GM12878 (cell line): ENCODE results near the gene DESI2. TPM values are rescaled to one million over a fixed set of nuclear protein-coding genes. Genes with fewer than 3 reads are reported as not detected.
A peak's percentile ranks its signal among the peaks of the same experiment; 100 is the strongest.

Source experiments
- ATAC-seq: fragments of 200-7000 bp; cut with Tn5 transposase; 3 replicates; pipeline ENCODE4 v1.9.1; 2020; ENCODE audit warnings: mild to moderate bottlenecking, moderate library complexity
- BruUV-seq: library from RNA; stranded (reverse); fragments of 400-500 nt; replicated peaks from 2 replicates; lab custom pipeline; 2021; lab: Mats Ljungman, UMichigan
- CTCF ChIA-PET: fragments of 300-600 bp; sonication (Branson Sonifier 250); formaldehyde crosslinking; extraction: SDS; loops from one replicate; lab custom pipeline; 2021; ENCODE audit warnings: inconsistent platforms; lab: Yijun Ruan, JAX
- POLR2A ChIA-PET: fragments of 350-600 bp; formaldehyde crosslinking; extraction: SDS; loops from one replicate; lab custom pipeline; 2021; ENCODE audit warnings: inconsistent platforms; lab: Charles Lee
- RAD21 ChIA-PET: fragments of 300-600 bp; sonication (Branson Sonifier 250); formaldehyde crosslinking; loops from one replicate; lab custom pipeline; 2023; ENCODE audit warnings: antibody characterized with exemption; ENCODE audit not compliant: unreplicated experiment; lab: Charles Lee
- SMC1A ChIA-PET: fragments of 300-600 bp; sonication (Branson Sonifier 250); formaldehyde crosslinking; loops from one replicate; lab custom pipeline; 2023; ENCODE audit not compliant: unreplicated experiment, uncharacterized antibody; lab: Charles Lee
- DNase-seq: peaks from one replicate; pipeline ENCODE4 v3.0.0-alpha.2; 2011; ENCODE audit warnings: low read depth, low spot score
- FAIRE-seq: peaks from 3 replicates; lab custom pipeline; 2011; peaks lifted over from hg19 to GRCh38; lab: Jason Lieb, UNC
- H2AFZ ChIP-seq: 2 replicates; pipeline ENCODE4 v1.6.0; 2011; ENCODE audit warnings: low read depth, low read length, control low read depth; ENCODE audit not compliant: control insufficient read depth
- H3K27ac ChIP-seq: 2 replicates; pipeline ENCODE4 v1.5.1; 2011; ENCODE audit warnings: control low read depth; ENCODE audit not compliant: control insufficient read depth, insufficient read depth
- H3K27me3 ChIP-seq, 2 experiments: replicated peaks in 1 of 2; 2 replicates each; pipeline versions ENCODE4 v1.6.0 to v1.6.1; 2011; ENCODE audit warnings: low read length in 1 of 2; ENCODE audit not compliant: control insufficient read depth in 2 of 2, insufficient read depth in 2 of 2
- H3K36me3 ChIP-seq, 2 experiments: 2 replicates each; pipeline ENCODE4 v1.5.1; 2011; ENCODE audit warnings: low read length in 1 of 2; ENCODE audit not compliant: control insufficient read depth in 2 of 2, insufficient read depth in 2 of 2
- H3K4me1 ChIP-seq: 2 replicates; pipeline ENCODE4 v1.6.1; 2011; ENCODE audit warnings: mild to moderate bottlenecking, low read length, moderate library complexity, mixed read lengths; ENCODE audit not compliant: control insufficient read depth, insufficient read depth
- H3K4me2 ChIP-seq: 2 replicates; pipeline ENCODE4 v1.6.0; 2011; ENCODE audit warnings: control low read depth; ENCODE audit not compliant: control insufficient read depth, insufficient read depth
- H3K4me3 ChIP-seq: fragments of 200-600 bp; sonication (generic); 2 replicates; pipeline ENCODE4 v1.5.1; 2016
- H3K79me2 ChIP-seq: 2 replicates; pipeline ENCODE4 v1.6.0; 2011; ENCODE audit warnings: low read length; ENCODE audit not compliant: control insufficient read depth, insufficient read depth
- H3K9ac ChIP-seq: 2 replicates; pipeline ENCODE4 v1.8.0; 2011; ENCODE audit warnings: low read length, control low read depth, mixed read lengths; ENCODE audit not compliant: control insufficient read depth, insufficient read depth
- H3K9me3 ChIP-seq: replicated peaks from 3 replicates; pipeline ENCODE4 v1.5.1; 2011; ENCODE audit warnings: mild to moderate bottlenecking, low read length; ENCODE audit not compliant: control insufficient read depth, insufficient read depth
- H4K20me1 ChIP-seq: 2 replicates; pipeline ENCODE4 v1.6.0; 2011; ENCODE audit not compliant: control insufficient read depth, insufficient read depth
- ASH2L ChIP-seq: fragments of 300-600, 200-600 bp; sonication (generic); IDR thresholded peaks from 2 replicates; pipeline ENCODE4 v1.6.1; 2017; ENCODE audit warnings: low read depth, mild to moderate bottlenecking, borderline replicate concordance
- BMI1 ChIP-seq: fragments of 450-650 bp; IDR thresholded peaks from 2 replicates; pipeline ENCODE4 v1.6.1; 2016; ENCODE audit warnings: mild to moderate bottlenecking, moderate library complexity, borderline replicate concordance
- CHD4 ChIP-seq: fragments of 200-600 bp; sonication (generic); IDR thresholded peaks from 2 replicates; pipeline ENCODE4 v1.6.1; 2016; ENCODE audit warnings: mild to moderate bottlenecking
- CREM ChIP-seq: IDR thresholded peaks from 2 replicates; pipeline ENCODE4 v1.6.1; 2014; ENCODE audit warnings: antibody characterized with exemption, low read depth
- EP300 ChIP-seq, 2 experiments: fragments of 150-350 bp in 1 of 2; IDR thresholded peaks; 2 replicates each; pipeline ENCODE4 v1.6.1; 2011 to 2012; ENCODE audit warnings: low read depth in 2 of 2, low read length in 2 of 2, borderline replicate concordance in 1 of 2, improper control_type of control experiment in 1 of 2, inconsistent platforms in 1 of 2; ENCODE audit not compliant: control insufficient read depth in 1 of 2
- ETV6 ChIP-seq, 2 experiments: fragments of 450-650 bp in 1 of 2; IDR thresholded peaks in 1 of 2; conservative IDR thresholded peaks in 1 of 2; 2 replicates each; pipeline ENCODE4 v1.6.1; 2014; ENCODE audit warnings: antibody characterized with exemption in 1 of 2, borderline replicate concordance in 1 of 2, low read depth in 1 of 2, mild to moderate bottlenecking in 1 of 2, moderate library complexity in 1 of 2
- EZH2 ChIP-seq: IDR thresholded peaks from 2 replicates; pipeline ENCODE4 v1.6.1; 2012; ENCODE audit warnings: low read depth, mild to moderate bottlenecking, control low read depth, inconsistent platforms, low read length, borderline replicate concordance; ENCODE audit not compliant: control insufficient read depth
- FOXM1 ChIP-seq: IDR thresholded peaks from 2 replicates; pipeline ENCODE4 v1.6.1; 2012; ENCODE audit warnings: low read depth, mild to moderate bottlenecking, inconsistent platforms, low read length, moderate library complexity
- HDGF ChIP-seq: fragments of 450-650 bp; IDR thresholded peaks from 2 replicates; pipeline ENCODE4 v1.6.1; 2016; ENCODE audit warnings: antibody characterized with exemption
- MTA3 ChIP-seq: IDR thresholded peaks from 2 replicates; pipeline ENCODE4 v1.6.1; 2012; ENCODE audit warnings: low read length, inconsistent platforms, borderline replicate concordance
- MYB ChIP-seq: fragments of 150-350 bp; IDR thresholded peaks from 2 replicates; pipeline ENCODE4 v1.6.1; 2014; ENCODE audit warnings: mild to moderate bottlenecking, low read depth, low read length, borderline replicate concordance
- NBN ChIP-seq: fragments of 450-650 bp; IDR thresholded peaks from 2 replicates; pipeline ENCODE4 v1.6.1; 2016
- ZBED1 ChIP-seq: IDR thresholded peaks from 2 replicates; pipeline ENCODE4 v1.6.1; 2016; ENCODE audit warnings: borderline replicate concordance
- ZNF384 ChIP-seq: IDR thresholded peaks from 2 replicates; pipeline ENCODE4 v1.6.1; 2012; ENCODE audit warnings: low read depth, mild to moderate bottlenecking, low read length, improper control_type of control experiment, borderline replicate concordance
- WGBS: methylation state at CpG from one replicate; pipeline ENCODE4 v1.1.6; 2016; ENCODE audit warnings: low lambda C conversion rate; ENCODE audit not compliant: insufficient replicate concordance, insufficient coverage; ENCODE audit errors: missing lambda C conversion rate; 5-methylcytosine and 5-hydroxymethylcytosine counted together
- in situ Hi-C: fragments of 300-500 bp; cut with MboI; formaldehyde crosslinking; loops from 9 replicates; pipeline ENCODE4 v1.14.3; 2018; ENCODE audit warnings: mixed read lengths
- intact Hi-C: fragments of 100-400 bp; cut with micrococcal nuclease; formaldehyde crosslinking; loops from one replicate; pipeline ENCODE4 v1.14.2; 2022; ENCODE audit not compliant: unreplicated experiment
- polyA plus RNA-seq, 11 experiments: library from polyadenylated mRNA; depleted of rRNA in 4 of 11; unstranded in 6 of 11; stranded (reverse) in 5 of 11; fragments of >200 nt; fragmentation: Nextera tagmentation in 4 of 11; fragmentation: Illumina TruSeq in 1 of 11; extraction: Ambion mirVana in 4 of 11; extraction: Trizol in 1 of 11; gene quantifications; 1 replicate in 1 of 11; 2 replicates in 10 of 11; pipeline versions ENCODE4 v1.2.1 to v1.2.3, GENCODE V29; 2011 to 2016; ENCODE audit warnings: inconsistent platforms in 2 of 11, missing spikeins in 2 of 11, low read depth in 1 of 11
- total RNA-seq, 4 experiments: library from RNA; depleted of rRNA in 3 of 4; stranded (reverse); fragments of >200 nt in 3 of 4; fragmentation: Illumina TruSeq in 1 of 4; extraction: Trizol in 1 of 4; gene quantifications; 2 replicates each; pipeline versions ENCODE4 v1.2.1 to v1.2.3, GENCODE V29; 2013 to 2021
- TF ChIP-seq, protein P1 (sequence below): fragments of 450-650 bp; IDR thresholded peaks from 2 replicates; pipeline ENCODE4 v1.6.1; 2017; ENCODE audit warnings: mild to moderate bottlenecking, moderate library complexity

Gene DESI2
- total and polyA plus RNA-seq, 10 of the 15 experiments (the other 5 are each of a cell fraction or from before 2014, with no cell fraction given) = 6.2 to 21.5 (median 17.3) TPM

DNA sequence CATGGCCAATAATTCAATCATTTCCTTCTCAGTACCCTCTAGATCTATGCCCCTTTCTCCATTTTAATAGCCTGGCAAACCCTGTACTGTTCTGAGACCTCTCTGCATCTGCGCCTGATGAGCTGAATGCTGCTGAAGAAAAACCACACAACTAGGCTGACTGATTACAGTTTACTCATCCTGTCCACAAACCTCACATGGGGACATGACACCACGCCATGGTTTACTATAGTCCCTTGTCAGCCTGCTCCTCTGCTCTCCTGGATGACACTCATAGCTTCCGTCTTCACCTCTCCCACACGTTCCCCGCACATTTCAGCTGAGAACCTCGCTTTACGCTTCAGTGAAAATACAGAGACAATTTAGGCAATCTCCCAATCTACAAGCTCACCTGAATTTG lies 59.7 kb downstream of the DESI2 start:
- no peak for FAIRE-seq
- intact Hi-C loops = no loop called here
- BruUV-seq = no TSS peak
- Histone ChIP-seq H3K4me2 (no peak overlapping the region), H3K27ac (no peak overlapping the region), H3K4me3 (no peak overlapping the region), H3K4me1 (no peaks in the 10 kb centered on the region), H3K36me3 (no peaks in the 10 kb centered on the region), H3K9me3 (no peaks in the 10 kb centered on the region), H4K20me1 (no peaks in the 10 kb centered on the region), H2AFZ (no peak overlapping the region), H3K27me3 (peaks cover 0 to 3% of the 10 kb centered on the region in 2 experiments; a peak in 2 of 4 replicates), H3K79me2 (no peaks in the 10 kb centered on the region), H3K9ac (no peak overlapping the region)
- DNase-seq = no peak
- ChIA-PET POLR2A (no interaction called here), CTCF (interaction anchor here (0.6 to 1.3 kb wide), 2 partner anchors 9 to 330 kb away, joined by 3 to 4 read pairs; no protein-coding TSS in a partner anchor), RAD21 (no interaction called here), SMC1A (interaction anchor here (0.6 to 1.2 kb wide), 2 partner anchors 9 to 24 kb away, joined by 3 read pairs; no protein-coding TSS in a partner anchor)
- ATAC-seq = peak; percentile 61
- TF ChIP-seq ZNF384 (no peak), CHD4 (no peak), NBN (no peak), MYB (no peak), ASH2L (no peak), ZBED1 (no peak), MTA3 (no peak)
- in situ Hi-C loops = no loop called here
- WGBS = 7% methylated on average over 7 of the region's 7 CpGs

DNA sequence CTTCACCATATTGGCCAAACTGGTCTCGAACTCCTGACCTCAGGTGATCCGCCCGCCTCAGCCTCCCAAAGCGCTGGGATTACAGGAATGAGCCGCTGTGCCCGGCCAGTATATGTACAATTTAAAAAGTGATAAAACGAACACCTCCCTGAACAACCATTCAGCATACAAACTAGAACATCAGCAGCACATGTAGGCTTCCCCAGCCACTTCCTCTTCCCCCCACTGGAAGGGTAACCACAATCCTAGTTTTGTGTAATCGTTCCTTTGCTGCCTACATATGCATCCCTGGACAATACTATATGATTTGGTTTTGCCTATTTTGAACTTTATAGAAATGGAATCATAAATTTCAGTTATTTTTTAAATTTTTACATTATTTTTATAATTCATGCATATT lies 60.4 kb downstream of the DESI2 start:
- 79% methylated on average over 8 of the region's 8 CpGs for WGBS
- ChIA-PET CTCF (interaction anchor here (1.3 kb wide), 1 partner anchor 329 kb away, joined by 4 read pairs; no protein-coding TSS in a partner anchor), SMC1A (no interaction called here), POLR2A (no interaction called here), RAD21 (no interaction called here)
- Histone ChIP-seq H3K4me3 (no peak overlapping the region), H3K27me3 (peaks cover 0 to 3% of the 10 kb centered on the region in 2 experiments; a peak in 2 of 4 replicates), H2AFZ (no peak overlapping the region), H3K4me1 (no peaks in the 10 kb centered on the region), H4K20me1 (no peaks in the 10 kb centered on the region), H3K36me3 (no peaks in the 10 kb centered on the region), H3K9ac (no peak overlapping the region), H3K79me2 (no peaks in the 10 kb centered on the region), H3K9me3 (no peaks in the 10 kb centered on the region), H3K4me2 (no peak overlapping the region), H3K27ac (no peak overlapping the region)
- DNase-seq = no peak
- ATAC-seq = no peak
- in situ Hi-C loops (no loop called here), intact Hi-C loops (no loop called here)
- no peak for FAIRE-seq
- no TSS peak for BruUV-seq
- TF ChIP-seq FOXM1 (no peak), BMI1 (no peak), EP300 (IDR thresholded peaks at IDR 0.05; ENCODE audit: borderline replicate concordance in 1 of 2, control insufficient read depth in 1 of 2, low read depth in 2 of 2, low read length in 2 of 2) (no peak), EZH2 (no peak), ETV6 (conservative IDR thresholded peaks at IDR 0.05 in 1 of 2, IDR thresholded peaks at IDR 0.05 in 1 of 2; ENCODE audit: borderline replicate concordance in 1 of 2, low read depth in 1 of 2) (no peak), CREM (no peak), HDGF (no peak)
- TF ChIP-seq, protein P1, sequence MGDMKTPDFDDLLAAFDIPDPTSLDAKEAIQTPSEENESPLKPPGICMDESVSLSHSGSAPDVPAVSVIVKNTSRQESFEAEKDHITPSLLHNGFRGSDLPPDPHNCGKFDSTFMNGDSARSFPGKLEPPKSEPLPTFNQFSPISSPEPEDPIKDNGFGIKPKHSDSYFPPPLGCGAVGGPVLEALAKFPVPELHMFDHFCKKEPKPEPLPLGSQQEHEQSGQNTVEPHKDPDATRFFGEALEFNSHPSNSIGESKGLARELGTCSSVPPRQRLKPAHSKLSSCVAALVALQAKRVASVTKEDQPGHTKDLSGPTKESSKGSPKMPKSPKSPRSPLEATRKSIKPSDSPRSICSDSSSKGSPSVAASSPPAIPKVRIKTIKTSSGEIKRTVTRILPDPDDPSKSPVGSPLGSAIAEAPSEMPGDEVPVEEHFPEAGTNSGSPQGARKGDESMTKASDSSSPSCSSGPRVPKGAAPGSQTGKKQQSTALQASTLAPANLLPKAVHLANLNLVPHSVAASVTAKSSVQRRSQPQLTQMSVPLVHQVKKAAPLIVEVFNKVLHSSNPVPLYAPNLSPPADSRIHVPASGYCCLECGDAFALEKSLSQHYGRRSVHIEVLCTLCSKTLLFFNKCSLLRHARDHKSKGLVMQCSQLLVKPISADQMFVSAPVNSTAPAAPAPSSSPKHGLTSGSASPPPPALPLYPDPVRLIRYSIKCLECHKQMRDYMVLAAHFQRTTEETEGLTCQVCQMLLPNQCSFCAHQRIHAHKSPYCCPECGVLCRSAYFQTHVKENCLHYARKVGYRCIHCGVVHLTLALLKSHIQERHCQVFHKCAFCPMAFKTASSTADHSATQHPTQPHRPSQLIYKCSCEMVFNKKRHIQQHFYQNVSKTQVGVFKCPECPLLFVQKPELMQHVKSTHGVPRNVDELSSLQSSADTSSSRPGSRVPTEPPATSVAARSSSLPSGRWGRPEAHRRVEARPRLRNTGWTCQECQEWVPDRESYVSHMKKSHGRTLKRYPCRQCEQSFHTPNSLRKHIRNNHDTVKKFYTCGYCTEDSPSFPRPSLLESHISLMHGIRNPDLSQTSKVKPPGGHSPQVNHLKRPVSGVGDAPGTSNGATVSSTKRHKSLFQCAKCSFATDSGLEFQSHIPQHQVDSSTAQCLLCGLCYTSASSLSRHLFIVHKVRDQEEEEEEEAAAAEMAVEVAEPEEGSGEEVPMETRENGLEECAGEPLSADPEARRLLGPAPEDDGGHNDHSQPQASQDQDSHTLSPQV = no peak
